Osteocyte (in vitro differentiated cells): ENCODE measurements around the gene POLD2. TPM values are rescaled to one million over a fixed set of nuclear protein-coding genes. Genes with fewer than 3 reads are reported as not detected.

Experiments
- DNase-seq: peaks from one replicate; pipeline ENCODE4 v3.0.0; 2021; ENCODE audit warnings: mixed read lengths; ENCODE audit not compliant: unreplicated experiment; ENCODE audit errors: extremely low spot score
- H3K27ac Mint-ChIP-seq: one replicate; pipeline ENCODE4 v1.8.0; 2021; ENCODE audit warnings: mild to moderate bottlenecking, mixed read lengths; ENCODE audit not compliant: unreplicated experiment
- H3K27me3 Mint-ChIP-seq: one replicate; pipeline ENCODE4 v1.8.0; 2021; ENCODE audit warnings: mixed read lengths; ENCODE audit not compliant: unreplicated experiment
- H3K36me3 Mint-ChIP-seq: one replicate; pipeline ENCODE4 v1.8.0; 2021; ENCODE audit warnings: mixed read lengths; ENCODE audit not compliant: unreplicated experiment
- H3K4me1 Mint-ChIP-seq: one replicate; pipeline ENCODE4 v1.8.0; 2021; ENCODE audit warnings: mixed read lengths; ENCODE audit not compliant: unreplicated experiment
- H3K4me3 Mint-ChIP-seq: one replicate; pipeline ENCODE4 v1.8.0; 2021; ENCODE audit warnings: mild to moderate bottlenecking, moderate library complexity, mixed read lengths; ENCODE audit not compliant: unreplicated experiment
- H3K9me3 Mint-ChIP-seq: one replicate; pipeline ENCODE4 v1.8.0; 2021; ENCODE audit warnings: mixed read lengths; ENCODE audit not compliant: unreplicated experiment
- total RNA-seq: library from RNA; stranded (reverse); gene quantifications from 2 replicates; pipeline ENCODE4 v1.2.1, GENCODE V29; 2021
- TF ChIP-seq, protein P1 (sequence below): fragments of 200-600 bp; sonication (generic); IDR thresholded peaks from 2 replicates; pipeline ENCODE4 v1.5.0; 2021; ENCODE audit warnings: antibody characterized with exemption, mild to moderate bottlenecking, moderate library complexity

POLD2 gene
- total RNA-seq, 1 donor from 2014 or later = 59.2 TPM

DNA sequence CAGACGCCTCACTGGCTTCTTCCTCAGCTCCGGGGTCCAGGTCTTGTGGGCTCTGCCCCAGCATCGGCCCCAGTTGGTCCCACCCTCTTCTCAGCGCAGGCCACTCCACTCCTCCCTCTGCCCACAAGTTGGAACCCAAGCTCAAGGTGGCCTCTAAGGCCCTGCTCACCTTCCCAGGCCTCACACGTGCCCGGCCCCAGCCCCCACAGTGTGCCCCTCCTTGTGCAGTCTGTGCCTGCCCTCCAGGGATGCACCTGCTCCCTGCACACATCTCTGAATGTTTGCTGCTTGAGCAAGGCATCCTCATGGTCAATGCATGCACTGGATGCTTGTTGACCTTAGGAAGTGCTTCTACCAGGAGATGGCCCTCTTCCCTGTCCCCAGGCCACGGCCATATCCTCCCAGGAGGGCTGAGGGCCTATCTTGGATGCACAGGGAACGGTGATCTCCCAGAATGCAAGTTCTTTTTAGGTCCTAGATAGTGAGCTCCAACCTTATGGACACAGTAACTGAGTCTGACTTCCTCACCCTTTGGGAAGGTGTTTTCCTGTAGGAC lies 26.9 kb downstream of the POLD2 start:
- DNase-seq = no peak
- Mint-ChIP-seq H3K36me3 (no peaks in the 10 kb centered on the region), H3K27ac (peak overlapping the region; percentile 4), H3K9me3 (no peaks in the 10 kb centered on the region), H3K27me3 (no peaks in the 10 kb centered on the region), H3K4me3 (no peak overlapping the region), H3K4me1 (peaks cover 59% of the 10 kb centered on the region)
- TF ChIP-seq, protein P1, sequence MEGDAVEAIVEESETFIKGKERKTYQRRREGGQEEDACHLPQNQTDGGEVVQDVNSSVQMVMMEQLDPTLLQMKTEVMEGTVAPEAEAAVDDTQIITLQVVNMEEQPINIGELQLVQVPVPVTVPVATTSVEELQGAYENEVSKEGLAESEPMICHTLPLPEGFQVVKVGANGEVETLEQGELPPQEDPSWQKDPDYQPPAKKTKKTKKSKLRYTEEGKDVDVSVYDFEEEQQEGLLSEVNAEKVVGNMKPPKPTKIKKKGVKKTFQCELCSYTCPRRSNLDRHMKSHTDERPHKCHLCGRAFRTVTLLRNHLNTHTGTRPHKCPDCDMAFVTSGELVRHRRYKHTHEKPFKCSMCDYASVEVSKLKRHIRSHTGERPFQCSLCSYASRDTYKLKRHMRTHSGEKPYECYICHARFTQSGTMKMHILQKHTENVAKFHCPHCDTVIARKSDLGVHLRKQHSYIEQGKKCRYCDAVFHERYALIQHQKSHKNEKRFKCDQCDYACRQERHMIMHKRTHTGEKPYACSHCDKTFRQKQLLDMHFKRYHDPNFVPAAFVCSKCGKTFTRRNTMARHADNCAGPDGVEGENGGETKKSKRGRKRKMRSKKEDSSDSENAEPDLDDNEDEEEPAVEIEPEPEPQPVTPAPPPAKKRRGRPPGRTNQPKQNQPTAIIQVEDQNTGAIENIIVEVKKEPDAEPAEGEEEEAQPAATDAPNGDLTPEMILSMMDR = no peak

DNA sequence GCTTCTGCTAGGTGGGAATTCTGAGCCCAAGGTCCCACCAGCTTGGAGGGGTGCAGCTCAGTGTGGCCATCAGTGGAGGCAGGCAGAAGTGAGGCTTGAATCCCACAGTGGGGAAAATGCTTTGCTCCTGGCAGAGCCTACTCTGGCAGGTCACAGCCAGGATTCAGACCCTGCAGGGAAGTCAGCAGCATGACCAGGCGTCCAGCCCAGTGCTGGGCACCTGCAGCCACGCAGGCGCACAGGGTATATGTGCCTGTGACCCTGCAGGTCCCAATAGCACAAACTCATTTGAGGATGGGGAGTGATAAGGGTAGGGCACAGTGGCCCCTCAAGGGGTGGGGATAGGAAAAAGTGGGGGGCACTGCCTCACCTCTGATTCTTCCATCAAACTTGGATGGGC lies 27.6 kb downstream of the POLD2 start:
- H3K4me1 Mint-ChIP-seq = peaks cover 53% of the 10 kb centered on the region
- H3K4me3 Mint-ChIP-seq = no peak overlapping the region
- no peaks in the 10 kb centered on the region for H3K36me3 Mint-ChIP-seq
- no peaks in the 10 kb centered on the region for H3K9me3 Mint-ChIP-seq
- H3K27me3 Mint-ChIP-seq = no peaks in the 10 kb centered on the region
- DNase-seq = no peak
- TF ChIP-seq, protein P1 = no peak
- no peak overlapping the region for H3K27ac Mint-ChIP-seq

DNA sequence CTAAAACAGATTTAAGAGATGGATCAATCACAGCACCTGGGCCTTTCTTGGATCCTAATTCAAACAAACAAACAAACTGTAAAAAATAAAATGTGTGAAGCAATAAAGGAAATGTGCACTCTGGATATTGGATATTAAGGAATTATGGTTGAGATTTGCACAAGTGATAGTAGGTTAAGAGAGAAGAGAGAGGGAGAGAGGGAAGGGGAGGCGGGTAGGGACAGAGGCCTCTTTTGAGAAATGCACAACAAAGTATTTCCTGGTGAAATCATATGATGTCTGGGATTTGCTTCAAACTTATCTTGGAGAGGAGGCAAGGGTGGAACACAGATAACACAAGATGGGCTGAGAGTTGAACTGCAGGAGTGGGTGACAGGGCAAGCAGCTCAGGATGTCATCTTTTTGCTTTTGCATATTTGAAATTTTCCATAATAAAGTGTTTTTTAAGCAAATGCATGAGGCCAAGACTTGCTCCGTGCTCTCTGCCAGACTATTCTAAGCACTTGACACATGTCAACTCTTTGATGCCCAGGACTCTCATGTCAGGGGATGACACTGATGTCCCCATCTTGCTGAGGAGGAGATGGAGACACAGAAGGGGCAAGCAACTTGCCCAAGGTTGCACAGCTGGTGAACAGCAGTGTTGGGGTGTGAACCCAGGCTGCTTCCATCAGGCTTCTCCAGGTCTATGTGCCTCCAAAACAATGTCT lies 28.3 kb downstream of the POLD2 start:
- TF ChIP-seq, protein P1 = no peak
- H3K9me3 Mint-ChIP-seq = no peaks in the 10 kb centered on the region
- no peak overlapping the region for H3K4me3 Mint-ChIP-seq
- DNase-seq = no peak
- H3K27me3 Mint-ChIP-seq = no peaks in the 10 kb centered on the region
- no peak overlapping the region for H3K27ac Mint-ChIP-seq
- no peaks in the 10 kb centered on the region for H3K36me3 Mint-ChIP-seq
- H3K4me1 Mint-ChIP-seq = peaks cover 49% of the 10 kb centered on the region

DNA sequence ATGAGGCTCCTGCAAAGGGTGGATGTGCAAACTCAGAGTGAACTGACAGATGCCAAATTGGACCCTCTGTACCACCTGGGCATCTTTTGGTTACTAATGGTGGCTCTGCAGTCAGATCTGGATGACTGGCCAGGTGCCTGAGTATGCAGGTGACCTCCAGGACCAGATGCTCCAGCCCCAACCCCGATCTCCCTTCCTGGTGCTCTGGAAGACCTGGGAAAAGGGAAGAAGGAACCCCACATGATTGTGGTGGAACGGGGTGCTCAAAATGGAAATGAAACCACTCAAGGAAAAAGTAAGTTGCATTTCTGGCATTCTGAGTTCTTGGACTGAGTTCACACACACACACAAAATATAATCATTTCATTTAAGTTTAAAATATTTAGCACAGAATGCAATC lies 29.0 kb downstream of the POLD2 start:
- TF ChIP-seq, protein P1 = no peak
- Mint-ChIP-seq H3K27me3 (no peaks in the 10 kb centered on the region), H3K27ac (peak overlapping the region; percentile 32)

DNA sequence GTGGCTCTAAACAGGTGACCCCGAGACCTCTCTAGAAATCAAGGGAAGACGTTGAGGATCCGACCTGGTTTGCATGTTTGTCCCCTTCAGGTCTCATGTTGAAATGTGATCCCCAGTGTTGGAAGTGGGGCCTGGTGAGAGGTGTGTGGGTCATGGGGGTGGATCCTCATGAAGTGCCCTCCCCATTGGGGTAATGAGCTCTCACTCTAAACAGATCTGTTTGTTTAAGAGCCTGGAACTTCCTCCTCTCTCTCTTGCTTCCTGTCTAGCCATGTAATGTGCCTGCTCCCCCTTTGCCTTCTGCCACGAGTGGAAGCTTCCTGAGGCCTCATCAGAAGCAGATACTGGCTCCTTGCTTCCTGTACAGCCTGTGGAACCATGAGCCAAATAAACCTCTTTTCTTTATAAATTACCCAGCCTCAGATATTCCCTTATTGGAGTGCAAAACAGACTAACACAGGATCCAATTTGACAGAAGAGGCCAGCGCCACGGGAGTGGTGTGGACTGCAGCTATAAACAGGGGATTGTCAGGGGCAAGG lies 30.2 kb downstream of the POLD2 start:
- H3K27ac Mint-ChIP-seq = no peak overlapping the region
- DNase-seq = no peak
- H3K4me1 Mint-ChIP-seq = peaks cover 52% of the 10 kb centered on the region
- H3K27me3 Mint-ChIP-seq = no peaks in the 10 kb centered on the region
- no peaks in the 10 kb centered on the region for H3K9me3 Mint-ChIP-seq
- TF ChIP-seq, protein P1 = no peak
- H3K36me3 Mint-ChIP-seq = no peaks in the 10 kb centered on the region
- no peak overlapping the region for H3K4me3 Mint-ChIP-seq

More for the DNA sequence above, 29.0 kb downstream of the POLD2 start:
- Mint-ChIP-seq H3K9me3 (no peaks in the 10 kb centered on the region), H3K4me3 (no peak overlapping the region), H3K4me1 (peaks cover 46% of the 10 kb centered on the region), H3K36me3 (no peaks in the 10 kb centered on the region)
- DNase-seq = no peak
